Mesenteric fat pad (tissue), 1 donor: ENCODE results near the gene PACS1. TPM values are rescaled to one million over a fixed set of nuclear protein-coding genes. Genes with fewer than 3 reads are reported as not detected.

Experiments
- DNase-seq: peaks from one replicate; pipeline ENCODE4 v3.0.0-alpha.2; 2020; ENCODE audit warnings: low spot score
- total RNA-seq: library from RNA; stranded (reverse); fragmentation: NEBNext Ultra II Directional; extraction: Animal tissue kit (Norgen Biotek cat#: 25700); gene quantifications from one replicate; pipeline ENCODE4 v1.2.1, GENCODE V29; 2021
- donor health status: DM: yes; HTN: yes; CAD: no.

The PACS1 gene
- total RNA-seq, 1 donor from 2014 or later = 64.9 TPM

GRCh38 chr11:66048547-66049323, 21.3 kb upstream of the PACS1 start, which contains the start of gene GAL3ST3:
Gene GAL3ST3 (minus strand): TSS chr11:66049161. CDS start chr11:66045415, 3,746 bp downstream.
- DNase-seq = no peak

- no peak for DNase-seq
Observed at GRCh38 chr11:66050581-66051231, 19.4 kb upstream of the PACS1 start.

GRCh38 chr11:66051371-66051765, 18.7 kb upstream of the PACS1 start:
- no peak for DNase-seq

GRCh38 chr11:66051766-66052663, 18.1 kb upstream of the PACS1 start, which contains the start of gene SF3B2:
Gene SF3B2 (plus strand): TSS chr11:66052364. CDS start chr11:66052385, 21 bp downstream.
- peak; percentile 99 for DNase-seq

- DNase-seq = no peak
Observed at GRCh38 chr11:66052664-66052982, 17.4 kb upstream of the PACS1 start.

GRCh38 chr11:66055021-66055420, 15.1 kb upstream of the PACS1 start:
- DNase-seq = no peak

- DNase-seq = no peak
Observed at GRCh38 chr11:66056501-66056900, 13.6 kb upstream of the PACS1 start.

- DNase-seq = no peak
Observed at GRCh38 chr11:66059966-66060680, 9.9 kb upstream of the PACS1 start.

GRCh38 chr11:66061268-66061667, 8.8 kb upstream of the PACS1 start:
- DNase-seq = no peak

- DNase-seq = no peak
Observed at GRCh38 chr11:66062408-66062807, 7.7 kb upstream of the PACS1 start.

GRCh38 chr11:66063900-66064299, 6.2 kb upstream of the PACS1 start:
- no peak for DNase-seq

GRCh38 chr11:66064571-66064970, 5.5 kb upstream of the PACS1 start:
- no peak for DNase-seq

GRCh38 chr11:66066751-66067150, 3.3 kb upstream of the PACS1 start:
- DNase-seq = no peak

GRCh38 chr11:66067640-66068039, 2.4 kb upstream of the PACS1 start:
- no peak for DNase-seq

- no peak for DNase-seq
Observed at GRCh38 chr11:66068154-66068821, 1.8 kb upstream of the PACS1 start.

- DNase-seq = no peak
Observed at GRCh38 chr11:66068923-66069714, 953 bp upstream of the PACS1 start.

GRCh38 chr11:66070604-66071380, 720 bp downstream of the PACS1 start:
- no peak for DNase-seq

GRCh38 chr11:66071381-66071801, 1.3 kb downstream of the PACS1 start:
- DNase-seq = no peak

GRCh38 chr11:66072081-66072480, 2.0 kb downstream of the PACS1 start:
- DNase-seq = no peak
